ENCODE results near the gene TUBA4A.

DNA sequence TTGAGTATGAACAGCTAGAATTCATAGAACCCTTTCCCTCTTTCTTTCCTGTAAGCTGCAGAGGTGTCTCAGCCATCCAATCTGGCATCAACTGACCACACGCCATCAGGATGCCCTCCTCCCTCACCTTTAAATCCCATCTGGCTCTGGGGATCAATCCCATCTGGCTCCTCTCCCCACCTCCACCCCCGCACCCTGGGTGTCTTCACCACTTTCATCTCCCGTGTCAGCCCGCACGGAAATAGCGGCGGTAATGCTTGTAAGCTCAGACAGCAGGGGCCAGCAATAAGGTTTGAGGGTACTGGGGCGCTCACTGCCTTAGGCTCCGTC lies 1.2 kb downstream of the TUBA4A start:
- TF ChIP-seq EP300 (IDR thresholded peaks at IDR 0.05): no peak
- TF ChIP-seq, protein P1, sequence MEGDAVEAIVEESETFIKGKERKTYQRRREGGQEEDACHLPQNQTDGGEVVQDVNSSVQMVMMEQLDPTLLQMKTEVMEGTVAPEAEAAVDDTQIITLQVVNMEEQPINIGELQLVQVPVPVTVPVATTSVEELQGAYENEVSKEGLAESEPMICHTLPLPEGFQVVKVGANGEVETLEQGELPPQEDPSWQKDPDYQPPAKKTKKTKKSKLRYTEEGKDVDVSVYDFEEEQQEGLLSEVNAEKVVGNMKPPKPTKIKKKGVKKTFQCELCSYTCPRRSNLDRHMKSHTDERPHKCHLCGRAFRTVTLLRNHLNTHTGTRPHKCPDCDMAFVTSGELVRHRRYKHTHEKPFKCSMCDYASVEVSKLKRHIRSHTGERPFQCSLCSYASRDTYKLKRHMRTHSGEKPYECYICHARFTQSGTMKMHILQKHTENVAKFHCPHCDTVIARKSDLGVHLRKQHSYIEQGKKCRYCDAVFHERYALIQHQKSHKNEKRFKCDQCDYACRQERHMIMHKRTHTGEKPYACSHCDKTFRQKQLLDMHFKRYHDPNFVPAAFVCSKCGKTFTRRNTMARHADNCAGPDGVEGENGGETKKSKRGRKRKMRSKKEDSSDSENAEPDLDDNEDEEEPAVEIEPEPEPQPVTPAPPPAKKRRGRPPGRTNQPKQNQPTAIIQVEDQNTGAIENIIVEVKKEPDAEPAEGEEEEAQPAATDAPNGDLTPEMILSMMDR (IDR thresholded peaks at IDR 0.05): no peak
